Coronary artery (tissue), 2 donors: ENCODE data around the gene IL15.

Experiments
- DNase-seq: peaks from one replicate; pipeline ENCODE4 v3.0.0-alpha.2; 2017; ENCODE audit warnings: low spot score
- H3K27ac ChIP-seq, 2 donors: fragments of 200-600 bp; sonication (generic); one replicate each; pipeline ENCODE4 v1.5.1; 2016 to 2019
- H3K4me3 ChIP-seq: fragments of 200-600 bp; sonication (generic); 2 replicates; pipeline ENCODE4 v1.5.1; 2016; ENCODE audit warnings: mild to moderate bottlenecking, moderate library complexity
- CTCF ChIP-seq: fragments of 200-600 bp; sonication (generic); IDR thresholded peaks from one replicate; pipeline ENCODE4 v1.5.1; 2019; ENCODE audit warnings: antibody characterized with exemption

Gene IL15

GRCh38 chr4:141645611-141646340 is 9.4 kb downstream of the IL15 start:
- no peak for TF ChIP-seq CTCF
- Histone ChIP-seq H3K27ac (no peak overlapping the region), H3K4me3 (no peak overlapping the region)
- DNase-seq: no peak

GRCh38 chr4:141646969-141647368 is 10.6 kb downstream of the IL15 start:
- Histone ChIP-seq H3K4me3 (no peak overlapping the region), H3K27ac (peak overlapping the region; percentile 6 to 50)
- no peak for DNase-seq
- TF ChIP-seq CTCF: no peak

- H3K4me3 ChIP-seq: no peak overlapping the region
- DNase-seq: no peak
- H3K27ac ChIP-seq: peak overlapping the region; percentile 6 to 50
- TF ChIP-seq CTCF: no peak
These were observed 11.6 kb downstream of the IL15 start for GRCh38 chr4:141647966-141648365.

GRCh38 chr4:141652161-141652778 is 15.9 kb downstream of the IL15 start:
- TF ChIP-seq CTCF: no peak
- H3K27ac ChIP-seq: peak overlapping the region; percentile 68 to 73
- no peak for DNase-seq
- no peak overlapping the region for H3K4me3 ChIP-seq

GRCh38 chr4:141654098-141654497 is 17.7 kb downstream of the IL15 start:
- H3K4me3 ChIP-seq: no peak overlapping the region
- peak overlapping the region in 1 of 2 donors; percentile 48 for H3K27ac ChIP-seq
- TF ChIP-seq CTCF: no peak
- no peak for DNase-seq

GRCh38 chr4:141656031-141656430 is 19.6 kb downstream of the IL15 start:
- H3K27ac ChIP-seq: no peak overlapping the region
- TF ChIP-seq CTCF: no peak
- no peak overlapping the region for H3K4me3 ChIP-seq
- no peak for DNase-seq
